Measurements from ENCODE around the gene ITM2A. TPM values are rescaled to one million over a fixed set of nuclear protein-coding genes. Genes with fewer than 3 reads are reported as not detected.

The ITM2A gene
- total RNA-seq, 2 donors from 2014 or later: 24.5 to 35.3 TPM

GRCh38 chrX:79364306-79364705, 2.8 kb downstream of the ITM2A start:
- Histone ChIP-seq H3K4me3 (no peak overlapping the region), H3K9ac (ENCODE audit: low read depth in 2 of 2, low read length in 2 of 2) (no peak overlapping the region)

GRCh38 chrX:79361192-79361870, 5.8 kb downstream of the ITM2A start:
- no peaks in the 10 kb centered on the region for H3K9me3 ChIP-seq
- H3K36me3 ChIP-seq: no peaks in the 10 kb centered on the region
- no peak overlapping the region for H3K27ac ChIP-seq
- no peak for TF ChIP-seq CTCF (IDR thresholded peaks at IDR 0.05)
- no peak overlapping the region for H3K9ac ChIP-seq (ENCODE audit: low read depth in 2 of 2, low read length in 2 of 2)
- H3K27me3 ChIP-seq: no peaks in the 10 kb centered on the region
- intact Hi-C loops (cut with DNase I): no loop called here
- H3K4me1 ChIP-seq: no peaks in the 10 kb centered on the region
- no peak for DNase-seq
- H3K4me3 ChIP-seq: no peak overlapping the region

More at GRCh38 chrX:79364306-79364705, 2.8 kb downstream of the ITM2A start:
- TF ChIP-seq CTCF (IDR thresholded peaks at IDR 0.05): no peak
- no peak overlapping the region for H3K27ac ChIP-seq
- no peaks in the 10 kb centered on the region for H3K27me3 ChIP-seq
- H3K9me3 ChIP-seq: no peaks in the 10 kb centered on the region
- no peaks in the 10 kb centered on the region for H3K36me3 ChIP-seq
- no peak for DNase-seq
- H3K4me1 ChIP-seq: no peaks in the 10 kb centered on the region
- intact Hi-C loops (cut with DNase I): no loop called here

GRCh38 chrX:79336869-79337815, 30.0 kb downstream of the ITM2A start:
- Histone ChIP-seq H3K9ac (ENCODE audit: low read depth in 2 of 2, low read length in 2 of 2) (no peak overlapping the region), H3K36me3 (no peaks in the 10 kb centered on the region), H3K4me3 (no peak overlapping the region), H3K9me3 (no peaks in the 10 kb centered on the region), H3K4me1 (no peaks in the 10 kb centered on the region), H3K27me3 (no peaks in the 10 kb centered on the region), H3K27ac (no peak overlapping the region)
- no peak for TF ChIP-seq CTCF (IDR thresholded peaks at IDR 0.05)
- intact Hi-C loops (cut with DNase I): no loop called here
- DNase-seq: no peak

- Histone ChIP-seq H3K36me3 (no peaks in the 10 kb centered on the region), H3K9ac (ENCODE audit: low read depth in 2 of 2, low read length in 2 of 2) (no peak overlapping the region), H3K4me3 (no peak overlapping the region), H3K27ac (no peak overlapping the region), H3K9me3 (no peaks in the 10 kb centered on the region), H3K4me1 (no peaks in the 10 kb centered on the region), H3K27me3 (no peaks in the 10 kb centered on the region)
- no peak for DNase-seq
- intact Hi-C loops (cut with DNase I): no loop called here
- TF ChIP-seq CTCF (IDR thresholded peaks at IDR 0.05): no peak
These were observed 37.1 kb downstream of the ITM2A start for GRCh38 chrX:79330022-79330421.

- intact Hi-C loops (cut with DNase I): no loop called here
- Histone ChIP-seq H3K4me1 (no peaks in the 10 kb centered on the region), H3K27ac (no peak overlapping the region), H3K4me3 (no peak overlapping the region), H3K9me3 (no peaks in the 10 kb centered on the region), H3K36me3 (no peaks in the 10 kb centered on the region), H3K9ac (ENCODE audit: low read depth in 2 of 2, low read length in 2 of 2) (no peak overlapping the region), H3K27me3 (no peaks in the 10 kb centered on the region)
- no peak for DNase-seq
- TF ChIP-seq CTCF (IDR thresholded peaks at IDR 0.05): no peak
These were observed 41.7 kb downstream of the ITM2A start for GRCh38 chrX:79325263-79325958.
